ENCODE results near the gene CBX8.

CBX8 gene

GRCh38 chr17:79834565-79835469 lies 37.9 kb upstream of the CBX8 start:
- DNase-seq: peak; percentile 20

- no peak for DNase-seq
These were observed 37.1 kb upstream of the CBX8 start for GRCh38 chr17:79833744-79834564.

- DNase-seq: no peak
These were observed 36.2 kb upstream of the CBX8 start for GRCh38 chr17:79833110-79833450.

GRCh38 chr17:79832218-79833109 lies 35.6 kb upstream of the CBX8 start:
- no peak for DNase-seq

- DNase-seq: no peak
These were observed 34.7 kb upstream of the CBX8 start for GRCh38 chr17:79831265-79832217.

GRCh38 chr17:79830763-79831264 lies 33.9 kb upstream of the CBX8 start:
- DNase-seq: no peak

GRCh38 chr17:79830303-79830702 lies 33.4 kb upstream of the CBX8 start:
- no peak for DNase-seq

- DNase-seq: no peak
These were observed 32.6 kb upstream of the CBX8 start for GRCh38 chr17:79829457-79829856.

- DNase-seq: no peak
These were observed 32.1 kb upstream of the CBX8 start for GRCh38 chr17:79829004-79829403.

- DNase-seq: no peak
These were observed 30.1 kb upstream of the CBX8 start for GRCh38 chr17:79826841-79827578.

- DNase-seq: peak; percentile 63
These were observed 29.4 kb upstream of the CBX8 start for GRCh38 chr17:79826204-79826680.

- no peak for DNase-seq
These were observed 28.7 kb upstream of the CBX8 start for GRCh38 chr17:79825580-79825921.

GRCh38 chr17:79824893-79825579 lies 28.2 kb upstream of the CBX8 start:
- no peak for DNase-seq

GRCh38 chr17:79824234-79824633 lies 27.4 kb upstream of the CBX8 start:
- DNase-seq: no peak

- no peak for DNase-seq
These were observed 25.8 kb upstream of the CBX8 start for GRCh38 chr17:79822583-79823124.

GRCh38 chr17:79821331-79822095 lies 24.6 kb upstream of the CBX8 start:
- DNase-seq: no peak

- DNase-seq: no peak
These were observed 24.1 kb upstream of the CBX8 start for GRCh38 chr17:79820959-79821330.

GRCh38 chr17:79819534-79820276 lies 22.8 kb upstream of the CBX8 start:
- DNase-seq: no peak
